HG03342 (cell line): Measurements from ENCODE around the gene COL19A1.
"Not testable (repeated sequence)": the region's sequence is repeated elsewhere in the genome, so short reads cannot be mapped to it uniquely, and the experiment has no call there.

Experiments used
- ATAC-seq: cut with Tn5 transposase; IDR thresholded peaks from one replicate; pipeline ENCODE4 v1.9.1; 2021; ENCODE audit warnings: mild to moderate bottlenecking, moderate library complexity; ENCODE audit not compliant: unreplicated experiment

COL19A1 gene

DNA sequence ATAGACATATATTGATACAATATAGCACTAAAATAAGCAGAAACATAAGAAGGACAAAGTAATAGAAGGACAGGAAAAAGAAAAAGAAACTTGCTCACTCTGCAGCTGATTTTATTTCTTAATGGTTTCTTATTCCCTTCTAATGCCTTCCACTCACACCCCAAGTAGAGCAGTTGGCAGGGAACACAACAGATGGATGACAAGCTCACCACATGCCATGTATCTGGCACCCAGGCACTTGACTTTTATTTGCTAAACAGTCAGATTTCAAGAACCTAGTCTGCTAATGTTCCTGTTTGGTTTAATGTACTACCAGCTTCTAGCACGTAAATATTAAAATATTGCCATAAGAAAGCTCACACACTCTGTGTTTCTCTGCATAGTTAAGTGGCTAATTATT lies 87.1 kb downstream of the COL19A1 start:
- ATAC-seq: no peak

GRCh38 chr6:69954733-69955132 lies 88.4 kb downstream of the COL19A1 start:
- ATAC-seq: no peak

- ATAC-seq: no peak
Measured at GRCh38 chr6:69957985-69958559, 91.7 kb downstream of the COL19A1 start.

- ATAC-seq: no peak
Measured at GRCh38 chr6:69958978-69959377, 92.6 kb downstream of the COL19A1 start.

- not testable (repeated sequence) for ATAC-seq
Measured at GRCh38 chr6:69965974-69966373, 99.6 kb downstream of the COL19A1 start.

GRCh38 chr6:69973138-69973537 lies 106.8 kb downstream of the COL19A1 start:
- ATAC-seq: no peak

DNA sequence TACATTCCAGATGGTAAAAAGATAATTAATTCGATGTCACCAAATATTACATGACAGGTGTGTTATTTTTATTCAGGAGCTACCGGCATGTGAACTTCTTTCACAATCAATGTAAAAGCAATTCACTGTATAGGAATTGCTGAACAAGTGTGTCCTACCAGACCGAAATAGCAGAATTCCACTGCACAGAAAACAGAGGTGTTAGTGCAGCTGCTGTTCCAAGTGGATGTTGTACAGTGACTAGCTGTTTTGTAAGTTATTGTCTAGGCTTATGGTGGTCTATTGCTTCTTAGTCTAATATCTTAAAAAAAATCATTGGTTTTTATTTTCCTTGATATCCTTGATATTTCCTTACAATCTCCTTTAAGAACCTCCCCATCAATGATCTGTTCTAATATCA lies 107.4 kb downstream of the COL19A1 start:
- no peak for ATAC-seq

GRCh38 chr6:69974193-69974592 lies 107.8 kb downstream of the COL19A1 start:
- ATAC-seq: no peak

GRCh38 chr6:69976591-69977090 lies 110.3 kb downstream of the COL19A1 start:
- no peak for ATAC-seq

DNA sequence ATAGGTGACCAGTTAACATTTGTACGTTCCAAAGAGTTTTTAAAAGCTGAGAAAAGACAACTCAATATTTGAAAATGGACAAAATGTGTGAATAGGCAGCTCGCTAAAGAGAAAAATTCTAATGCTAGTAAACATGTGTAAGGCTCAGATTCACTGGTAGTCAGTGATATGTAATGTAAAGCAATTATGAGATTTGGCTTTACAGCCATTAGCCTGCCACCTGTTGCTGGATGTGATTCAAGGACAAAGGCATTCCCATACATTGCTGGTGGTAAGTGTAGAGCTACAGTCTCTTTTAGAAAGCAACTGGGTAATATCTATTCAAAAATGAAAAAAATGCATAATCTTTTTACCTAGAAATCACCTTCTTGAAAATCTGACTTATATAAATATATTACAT lies 114.3 kb downstream of the COL19A1 start:
- no peak for ATAC-seq

GRCh38 chr6:69984506-69984905 lies 118.2 kb downstream of the COL19A1 start:
- ATAC-seq: no peak

DNA sequence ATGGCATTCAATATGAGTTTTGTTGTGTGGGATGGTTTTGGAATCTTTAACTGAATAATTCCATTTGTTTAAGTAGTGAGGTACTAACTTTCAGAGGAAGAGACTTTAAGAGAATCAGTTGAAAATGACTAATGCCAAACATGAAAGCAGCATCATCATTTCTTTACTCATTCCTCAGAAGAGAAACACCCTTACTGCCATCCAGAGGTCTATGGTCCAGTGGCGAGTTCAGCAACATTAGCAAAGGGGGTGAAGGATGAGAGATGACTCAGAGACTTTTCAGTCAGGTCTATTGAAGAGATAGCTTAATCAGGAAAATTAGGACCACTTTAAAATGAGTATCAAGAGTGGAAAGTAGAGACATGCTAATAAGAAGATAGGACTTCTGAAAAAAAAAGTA lies 118.8 kb downstream of the COL19A1 start:
- peak; percentile 60 for ATAC-seq

GRCh38 chr6:69987550-69987949 lies 121.2 kb downstream of the COL19A1 start:
- ATAC-seq: no peak

- peak; percentile 44 for ATAC-seq
Measured at GRCh38 chr6:69988458-69989126, 122.2 kb downstream of the COL19A1 start.

- ATAC-seq: no peak
Measured at GRCh38 chr6:69994251-69994650, 127.9 kb downstream of the COL19A1 start.

GRCh38 chr6:70008189-70008588 lies 141.8 kb downstream of the COL19A1 start:
- no peak for ATAC-seq

GRCh38 chr6:70010339-70010738 lies 144.0 kb downstream of the COL19A1 start:
- ATAC-seq: not testable (repeated sequence)

DNA sequence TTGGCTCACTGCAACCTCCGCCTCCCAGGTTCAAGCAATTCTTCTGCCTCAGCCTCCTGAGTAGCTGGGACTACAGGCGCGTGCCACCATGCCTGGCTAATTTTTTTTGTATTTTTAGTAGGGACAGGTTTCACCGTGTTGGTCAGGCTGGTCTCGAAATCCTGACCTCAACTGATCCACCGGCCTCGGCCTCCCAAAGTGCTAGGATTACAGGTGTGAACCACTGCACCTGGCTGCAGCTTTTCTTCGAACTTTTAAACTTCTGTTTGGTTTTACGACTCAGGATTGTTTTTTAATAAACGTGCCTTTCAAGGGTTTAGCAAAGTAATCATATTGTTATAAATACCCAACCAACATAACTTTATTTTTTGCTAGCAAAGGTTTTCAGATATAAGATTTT lies 156.8 kb downstream of the COL19A1 start:
- not testable (repeated sequence) for ATAC-seq

GRCh38 chr6:70028246-70028645 lies 161.9 kb downstream of the COL19A1 start:
- ATAC-seq: no peak

GRCh38 chr6:70028926-70029325 lies 162.6 kb downstream of the COL19A1 start:
- no peak for ATAC-seq

- ATAC-seq: no peak
Measured at GRCh38 chr6:70033781-70034180, 167.4 kb downstream of the COL19A1 start.

GRCh38 chr6:70037445-70037844 lies 171.1 kb downstream of the COL19A1 start:
- no peak for ATAC-seq

DNA sequence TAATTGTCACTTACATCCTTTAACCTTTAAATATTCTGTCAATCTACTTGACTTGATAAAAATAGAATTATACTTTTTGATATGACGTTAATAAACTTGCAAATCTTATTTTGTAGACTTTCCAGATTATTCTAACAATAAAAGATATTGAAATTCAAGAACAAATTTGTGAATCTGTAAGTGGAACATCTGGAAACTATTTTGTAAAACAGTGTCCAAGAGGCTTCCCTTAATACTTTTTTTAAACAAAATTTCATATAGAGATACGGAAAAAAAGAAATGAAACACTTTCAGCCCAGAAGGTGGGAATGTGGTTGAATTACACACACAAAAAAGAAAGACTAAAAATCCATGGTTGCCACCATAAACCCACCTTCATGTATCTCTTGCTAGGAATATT lies 174.4 kb downstream of the COL19A1 start:
- ATAC-seq: no peak
